Measurements from ENCODE around the gene RALB. TPM values are rescaled to one million over a fixed set of nuclear protein-coding genes. Genes with fewer than 3 reads are reported as not detected.

Gene RALB
- total and polyA plus RNA-seq, 2 experiments from 2014 or later = 15.2 to 17.4 TPM

GRCh38 chr2:120239488-120240287, 13.0 kb upstream of the RALB start:
- Histone ChIP-seq H3K79me2 (replicated peaks; ENCODE audit: insufficient read depth) (no peaks in the 10 kb centered on the region), H2AFZ (peak overlapping the region; percentile 94), H3F3A (replicated peaks; ENCODE audit: low read depth) (no peaks in the 10 kb centered on the region), H3K36me3 (ENCODE audit: insufficient read depth) (no peaks in the 10 kb centered on the region), H3K4me1 (ENCODE audit: insufficient read depth) (peaks cover 9% of the 10 kb centered on the region), H3K4me3 (no peak overlapping the region), H4K20me1 (replicated peaks; ENCODE audit: insufficient read depth) (peaks cover 2% of the 10 kb centered on the region; the same call in 1 of the 2 replicates), H3K9me2 (ENCODE audit: insufficient read depth) (no peaks in the 10 kb centered on the region), H3K27me3 (ENCODE audit: insufficient read depth) (no peaks in the 10 kb centered on the region), H3K27ac (ENCODE audit: low read depth) (no peak overlapping the region), H3K4me2 (peak overlapping the region; percentile 71)
- Mint-ChIP-seq H3K4me3 (no peak overlapping the region), H3K27ac (peak overlapping the region; percentile 79; the same call in 1 of the 2 replicates), H3K9me3 (no peaks in the 10 kb centered on the region; the same call in 2 of the 3 replicates), H3K4me1 (peaks cover 17% of the 10 kb centered on the region), H3K36me3 (ENCODE audit: low read depth) (0 out of 3 replicates have a peak, but pooled peaks cover 3% of the 10 kb centered on the region), H3K27me3 (ENCODE audit: insufficient read depth, low read depth, poor library complexity) (peaks cover 16% of the 10 kb centered on the region)
- ATAC-seq (peak; percentile 85), DNase-seq (ENCODE audit: low spot score) (peak; percentile 71)
- no peak for TF ChIP-seq JUNB (IDR thresholded peaks at IDR 0.05; ENCODE audit: unreplicated experiment)
- no peak for TF ChIP-seq REST (IDR thresholded peaks at IDR 0.05; ENCODE audit: unreplicated experiment)
- TF ChIP-seq EZH2phosphoT487 (IDR thresholded peaks at IDR 0.05; ENCODE audit: unreplicated experiment) = no peak
- TF ChIP-seq CREB1 (CRISPR knock-in tag; IDR thresholded peaks at IDR 0.05; ENCODE audit: low read depth) = no peak
- no peak for TF ChIP-seq POLR2AphosphoS5 (IDR thresholded peaks at IDR 0.05; ENCODE audit: low read depth)
- TF ChIP-seq ZNF462 (CRISPR knock-in tag; IDR thresholded peaks at IDR 0.05) = no peak
- TF ChIP-seq, protein P1, sequence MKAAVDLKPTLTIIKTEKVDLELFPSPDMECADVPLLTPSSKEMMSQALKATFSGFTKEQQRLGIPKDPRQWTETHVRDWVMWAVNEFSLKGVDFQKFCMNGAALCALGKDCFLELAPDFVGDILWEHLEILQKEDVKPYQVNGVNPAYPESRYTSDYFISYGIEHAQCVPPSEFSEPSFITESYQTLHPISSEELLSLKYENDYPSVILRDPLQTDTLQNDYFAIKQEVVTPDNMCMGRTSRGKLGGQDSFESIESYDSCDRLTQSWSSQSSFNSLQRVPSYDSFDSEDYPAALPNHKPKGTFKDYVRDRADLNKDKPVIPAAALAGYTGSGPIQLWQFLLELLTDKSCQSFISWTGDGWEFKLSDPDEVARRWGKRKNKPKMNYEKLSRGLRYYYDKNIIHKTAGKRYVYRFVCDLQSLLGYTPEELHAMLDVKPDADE (IDR thresholded peaks at IDR 0.05) = no peak
- TF ChIP-seq EZH2 (IDR thresholded peaks at IDR 0.05; ENCODE audit: low read depth, unreplicated experiment) = no peak
- TF ChIP-seq ZNF114 (CRISPR knock-in tag; IDR thresholded peaks at IDR 0.05) = no peak

Data from GM23338 (cell line).